GM18951 (cell line): ENCODE data around the gene WNK2.

Experiments
- POLR2A ChIP-seq: IDR thresholded peaks from 4 replicates; pipeline ENCODE4 v1.6.1; 2011; ENCODE audit warnings: mild to moderate bottlenecking; ENCODE audit not compliant: insufficient read length, insufficient read depth; ENCODE audit errors: extremely low read depth
- in situ Hi-C: fragments of 300-500 bp; cut with MboI; formaldehyde crosslinking; loops from one replicate; pipeline ENCODE4 v1.12.0; 2022; ENCODE audit warnings: low sequenced_read_pairs, mixed read lengths, inconsistent platforms; ENCODE audit not compliant: unreplicated experiment

Gene WNK2

DNA sequence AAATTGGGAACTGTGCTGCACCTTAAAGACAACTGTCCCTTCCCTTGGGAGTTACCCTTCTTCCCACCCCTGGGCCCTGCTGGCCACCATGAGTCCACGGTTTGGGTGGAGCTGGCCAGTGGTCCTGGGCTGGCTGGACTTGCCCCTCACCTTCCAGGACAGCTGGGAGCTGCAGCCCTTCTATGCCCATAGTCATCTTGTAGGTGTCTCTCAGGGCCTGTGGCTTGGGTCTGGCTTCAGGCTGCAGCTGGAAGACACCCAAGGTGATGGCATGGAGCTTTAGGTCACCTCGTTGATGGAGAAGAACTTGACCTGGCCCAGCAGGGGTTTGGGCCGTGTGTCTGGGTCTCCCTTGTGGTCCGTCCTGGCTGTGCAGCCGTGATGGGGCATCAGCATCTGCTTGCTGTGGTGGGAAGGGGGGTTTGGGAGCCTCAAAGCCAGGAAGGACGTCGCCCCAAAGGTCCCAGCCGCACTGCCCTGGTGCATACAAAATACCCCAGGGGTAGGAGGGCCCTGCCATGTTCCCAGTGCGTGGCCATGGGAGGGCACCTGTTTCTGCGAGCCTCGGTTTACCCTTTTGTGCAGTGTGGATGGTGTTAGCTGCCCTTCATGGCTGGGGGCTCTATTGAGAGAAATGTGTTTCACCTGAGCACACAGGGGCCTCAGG lies 8.9 kb downstream of the WNK2 start:
- in situ Hi-C loops = no loop called here
- no peak for TF ChIP-seq POLR2A

- TF ChIP-seq POLR2A = no peak
- in situ Hi-C loops = no loop called here
Measured at GRCh38 chr9:93193388-93194220, 9.7 kb downstream of the WNK2 start.

- in situ Hi-C loops = no loop called here
- no peak for TF ChIP-seq POLR2A
Measured at GRCh38 chr9:93194221-93194625, 10.3 kb downstream of the WNK2 start.

- in situ Hi-C loops = no loop called here
- no peak for TF ChIP-seq POLR2A
Measured at GRCh38 chr9:93194641-93195040, 10.7 kb downstream of the WNK2 start.

DNA sequence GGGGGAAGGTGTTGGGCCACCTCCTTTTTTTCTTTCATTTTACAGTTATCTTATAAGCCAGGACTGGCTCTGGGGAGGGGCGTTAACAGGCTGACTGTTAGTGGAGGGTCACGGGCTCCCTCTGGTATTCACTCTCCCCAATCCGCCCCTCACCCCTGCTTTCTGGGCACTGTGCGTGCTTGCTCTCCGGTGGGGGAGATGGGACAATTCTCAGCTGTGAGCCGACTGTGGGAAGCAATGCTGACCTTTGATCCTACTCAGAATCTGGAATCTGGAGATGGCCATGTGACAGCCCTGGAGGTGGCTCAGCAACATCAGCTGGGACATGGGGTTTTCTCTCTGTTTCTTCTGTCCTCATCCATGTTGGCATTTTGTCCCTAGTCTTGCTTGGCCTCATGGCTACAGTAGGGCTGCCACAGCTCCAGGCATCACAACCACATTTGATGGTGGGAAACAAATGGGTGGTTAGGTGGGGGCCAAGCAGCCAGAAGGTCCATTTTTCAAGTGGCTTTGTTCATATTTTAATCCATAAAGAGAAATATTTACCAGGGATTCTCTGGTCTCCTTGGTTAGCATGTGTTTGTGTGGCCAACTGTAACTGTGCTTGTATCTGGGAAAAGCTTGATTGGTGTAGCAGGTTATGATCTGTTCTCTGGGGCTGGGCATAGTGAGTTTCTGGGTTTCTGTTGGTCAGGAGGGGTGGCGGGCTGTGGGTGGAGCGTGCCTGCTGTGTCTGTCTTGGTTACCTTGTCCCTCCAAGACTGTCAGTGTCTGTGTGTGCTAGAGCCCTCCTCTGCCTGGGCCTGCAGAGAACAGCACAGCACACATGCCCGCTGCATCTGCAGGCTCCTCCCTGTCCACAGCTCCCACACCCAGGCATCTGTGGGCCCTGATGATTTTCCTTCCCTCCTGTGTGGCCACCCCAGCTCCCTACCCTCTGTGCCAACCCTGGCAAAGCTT lies 12.4 kb downstream of the WNK2 start:
- no peak for TF ChIP-seq POLR2A
- in situ Hi-C loops = no loop called here

- in situ Hi-C loops = no loop called here
- no peak for TF ChIP-seq POLR2A
Measured at GRCh38 chr9:93197670-93198069, 13.7 kb downstream of the WNK2 start.

DNA sequence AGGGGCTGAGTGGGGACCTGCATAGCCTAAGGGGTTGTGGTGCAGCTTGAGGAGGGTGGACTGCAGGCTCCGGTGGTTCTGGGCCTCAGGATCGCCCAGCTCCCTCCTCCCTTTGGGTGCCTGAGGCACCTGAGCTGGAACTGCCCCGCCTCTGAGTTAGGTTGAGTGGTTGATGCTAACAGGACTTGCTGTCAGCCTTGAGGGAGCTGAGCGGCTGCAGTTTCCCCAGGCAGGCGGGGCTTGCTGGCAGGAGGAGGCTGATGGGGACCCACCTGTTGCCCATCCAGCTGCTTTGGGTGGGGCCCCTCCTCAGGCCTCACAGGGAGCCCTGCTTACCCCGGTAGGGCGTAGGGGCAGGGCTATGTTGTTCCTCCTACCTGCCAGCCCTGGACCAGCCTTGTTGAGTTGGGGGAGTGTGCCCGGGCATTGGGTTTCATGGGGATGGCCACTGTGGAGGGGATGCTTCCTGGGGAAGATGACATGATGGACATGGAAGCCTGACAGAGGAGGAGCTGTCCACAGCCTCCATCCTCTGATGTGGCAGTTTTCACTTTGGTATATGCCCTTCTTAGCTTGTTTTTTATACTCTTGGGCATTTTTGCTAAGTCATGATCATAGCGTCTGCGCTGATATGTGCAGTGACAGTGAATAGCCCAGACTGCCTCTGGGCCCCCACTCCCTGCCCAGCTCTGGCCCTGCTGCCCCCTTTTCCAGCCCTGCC lies 14.3 kb downstream of the WNK2 start:
- in situ Hi-C loops = no loop called here
- TF ChIP-seq POLR2A = no peak

DNA sequence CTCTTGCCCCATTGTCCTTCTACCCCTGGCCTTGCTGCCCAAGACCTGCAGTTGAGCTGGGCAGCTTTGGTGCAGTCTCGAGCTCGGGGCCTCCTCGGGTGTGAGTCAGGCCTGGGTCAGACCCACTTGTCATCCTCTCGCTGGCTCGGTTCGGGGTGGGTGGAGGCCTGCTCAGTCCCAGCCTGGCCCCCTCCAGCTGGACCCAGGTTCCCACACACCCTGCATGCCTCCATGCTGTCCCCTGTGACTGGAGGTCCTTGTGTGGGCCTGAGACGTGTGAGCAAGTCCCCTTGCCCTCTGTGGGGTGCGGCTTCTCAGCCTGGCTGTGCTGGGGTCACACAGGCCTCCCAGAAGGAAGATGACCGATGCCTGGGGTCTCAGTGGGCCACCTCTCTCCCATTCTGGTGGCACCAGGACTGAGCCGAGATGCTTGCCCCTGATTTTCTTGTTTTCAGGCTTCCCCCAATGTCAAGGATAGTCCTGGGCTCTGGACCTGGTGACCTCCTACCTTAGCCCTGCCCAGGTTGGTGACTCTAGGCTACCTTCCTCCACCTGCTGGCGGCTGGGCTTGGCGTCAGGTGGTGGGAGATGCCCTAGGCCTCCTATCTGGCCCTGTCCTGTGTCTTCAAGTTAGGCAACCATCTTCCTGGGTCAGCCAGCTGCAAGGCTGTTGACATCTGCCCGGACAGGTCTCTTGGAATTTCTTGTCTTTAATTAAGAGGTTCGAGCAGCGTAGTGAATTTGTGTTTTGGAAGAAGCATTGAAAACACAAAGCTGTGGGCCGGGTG lies 15.1 kb downstream of the WNK2 start:
- in situ Hi-C loops = no loop called here
- no peak for TF ChIP-seq POLR2A

GRCh38 chr9:93200449-93200742 lies 16.5 kb downstream of the WNK2 start:
- in situ Hi-C loops = no loop called here
- TF ChIP-seq POLR2A = no peak

DNA sequence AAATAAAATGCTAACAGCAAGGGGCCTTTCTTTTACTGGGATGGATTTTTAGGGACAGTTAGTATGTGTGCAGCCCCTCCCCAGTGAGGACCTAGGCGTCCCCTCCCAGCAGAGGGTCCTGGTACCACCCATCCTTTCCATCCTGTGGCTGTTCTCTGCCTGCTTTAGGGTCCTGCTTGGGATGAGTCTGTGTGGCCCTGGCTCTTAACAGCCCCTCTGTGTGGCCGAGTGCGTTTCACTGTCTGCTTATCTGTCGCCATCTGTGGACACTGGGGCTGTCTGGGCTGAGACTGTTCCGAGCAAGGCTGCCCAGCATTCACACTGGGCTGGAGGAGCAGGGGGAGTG lies 17.0 kb downstream of the WNK2 start:
- in situ Hi-C loops = no loop called here
- no peak for TF ChIP-seq POLR2A

DNA sequence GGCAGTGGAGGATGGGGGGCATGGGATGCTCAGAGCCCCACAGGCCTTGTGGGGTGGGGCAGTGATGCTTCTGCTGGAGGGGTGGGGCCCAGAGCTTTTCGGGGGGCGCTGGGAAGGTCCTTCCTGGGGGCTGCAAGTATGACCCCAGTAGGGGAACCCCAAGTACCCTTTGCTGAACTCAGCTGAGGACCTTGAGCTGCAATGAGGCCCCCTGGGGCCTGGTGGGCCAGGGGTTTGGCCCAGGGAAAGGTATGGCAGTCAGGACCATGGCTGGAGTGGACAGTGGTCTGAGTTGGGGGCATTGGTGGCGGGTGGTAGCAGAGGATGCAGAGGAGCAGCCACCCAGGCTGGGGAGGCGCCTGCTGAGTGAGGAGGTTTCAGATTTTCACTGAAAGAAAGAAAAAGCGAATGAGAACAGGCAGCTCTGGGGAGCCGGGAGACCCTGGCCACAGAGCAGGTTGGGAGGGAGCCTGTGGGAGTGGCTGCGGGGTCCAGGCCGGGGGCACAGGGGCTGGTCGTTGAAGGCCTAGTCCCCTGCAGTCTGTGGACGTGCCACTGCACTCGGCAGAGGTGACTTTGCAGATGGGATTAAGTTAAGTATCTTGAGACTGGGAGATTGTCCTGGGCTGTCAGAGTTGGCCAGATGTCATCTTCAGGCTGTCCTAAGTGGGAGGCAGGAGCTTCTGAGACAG lies 19.2 kb downstream of the WNK2 start:
- no peak for TF ChIP-seq POLR2A
- in situ Hi-C loops = no loop called here
